Kidney glomerular epithelial cell (primary cell): ENCODE results near the gene HDHD5.

ENCODE experiments used
- DNase-seq: peaks from one replicate; lab custom pipeline; 2025; lab: John Stamatoyannopoulos, UW

Gene HDHD5

DNA sequence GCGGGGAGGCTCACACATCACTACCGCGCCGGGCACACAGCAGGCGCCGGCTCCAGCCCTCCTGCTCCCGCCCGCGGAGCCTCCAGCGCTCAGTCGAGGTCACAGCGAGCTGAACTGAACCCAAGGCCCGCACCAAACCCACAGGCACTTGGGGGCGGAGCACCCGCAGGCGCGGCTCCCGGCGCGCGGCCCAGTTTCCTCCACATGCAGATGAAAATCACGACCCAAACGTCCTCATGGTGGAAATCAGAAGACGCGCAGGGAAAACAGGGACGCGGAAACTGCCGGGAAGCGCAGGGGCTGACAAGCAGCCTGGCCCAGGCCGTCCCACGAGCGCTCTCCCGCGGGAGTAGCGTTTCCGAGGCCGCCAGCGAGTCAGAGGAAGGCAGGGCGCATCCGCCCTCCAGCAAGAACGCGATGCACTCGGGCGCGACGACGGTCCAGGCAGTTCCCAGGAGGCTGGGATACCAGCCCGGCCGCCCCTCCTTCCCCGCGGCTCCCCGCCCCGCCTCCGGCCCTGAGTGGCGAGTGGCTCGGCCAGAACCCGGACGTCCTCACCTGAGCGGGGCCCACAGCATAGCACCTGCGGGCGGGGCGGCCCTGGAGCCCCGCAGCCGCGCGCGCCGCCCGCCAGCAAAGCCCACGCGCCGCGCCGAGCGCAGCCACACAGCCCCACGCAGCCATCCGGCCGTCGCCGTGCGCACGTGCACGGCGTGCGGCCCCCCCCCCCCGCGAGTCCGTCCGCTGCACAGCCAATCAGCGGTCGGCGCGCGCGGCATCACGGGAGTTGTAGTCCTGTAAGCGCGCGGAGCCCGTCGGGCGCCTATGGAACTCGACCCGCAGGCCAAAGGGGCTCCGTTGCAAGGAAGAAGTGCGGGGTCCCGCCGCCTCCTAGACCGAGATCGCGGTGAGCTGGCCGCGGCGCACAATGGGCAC is at the start of gene HDHD5:
TSS of gene HDHD5 (minus strand) at position 710 of the 936 bp plus-strand sequence. CDS start at position 684, 26 bp downstream.
- DNase-seq: peak; percentile 88

DNA sequence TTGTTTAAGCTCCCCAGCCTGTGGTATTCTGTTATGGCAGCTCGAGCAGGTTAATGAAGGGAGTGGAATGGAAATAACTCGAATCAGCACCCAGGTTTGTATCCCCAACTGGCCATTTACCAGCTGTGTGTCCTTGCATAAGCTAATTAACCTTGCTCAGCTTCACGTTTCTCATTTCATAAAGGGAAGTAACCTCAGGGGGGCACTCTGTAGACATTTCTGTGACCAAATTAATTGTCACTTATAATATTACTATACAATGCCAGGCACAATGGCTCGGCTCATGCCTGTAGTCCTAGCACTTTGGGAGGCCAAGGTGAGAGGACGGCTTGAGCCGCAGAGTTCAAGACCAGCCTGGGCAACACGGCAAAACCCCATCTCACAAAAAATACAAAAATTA is 46.4 kb upstream of the HDHD5 start:
- DNase-seq: no peak

DNA sequence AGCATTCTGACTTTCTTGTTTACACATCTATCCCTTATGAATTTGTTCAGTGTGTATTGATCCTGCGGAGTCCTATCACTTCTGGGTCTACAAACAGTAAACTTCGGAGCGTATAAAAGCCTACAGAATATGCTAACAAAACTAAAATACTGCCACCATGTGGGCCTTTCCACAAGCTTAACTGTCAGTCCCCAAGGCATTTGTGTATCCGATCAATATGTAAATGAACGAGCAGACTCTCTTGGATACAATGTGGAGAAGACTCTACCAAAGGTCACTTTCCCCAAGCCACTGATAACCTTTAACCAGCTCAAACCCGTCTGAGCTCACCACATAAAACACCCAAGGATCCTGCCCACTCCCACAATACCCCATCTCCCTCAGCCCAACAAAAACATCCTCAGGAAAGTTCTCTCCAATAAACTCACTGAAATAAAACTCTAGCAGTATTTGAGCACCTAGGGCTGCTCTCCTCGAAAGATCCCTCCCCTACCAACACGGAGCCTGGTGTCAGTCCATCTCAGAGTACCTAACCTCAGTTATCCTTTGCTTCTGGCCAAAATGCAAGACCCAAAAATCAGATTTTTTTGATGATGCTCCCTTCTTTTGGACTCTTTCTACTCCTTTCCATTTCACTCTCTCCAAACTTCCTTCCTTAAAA is 42.3 kb upstream of the HDHD5 start:
- DNase-seq: no peak

DNA sequence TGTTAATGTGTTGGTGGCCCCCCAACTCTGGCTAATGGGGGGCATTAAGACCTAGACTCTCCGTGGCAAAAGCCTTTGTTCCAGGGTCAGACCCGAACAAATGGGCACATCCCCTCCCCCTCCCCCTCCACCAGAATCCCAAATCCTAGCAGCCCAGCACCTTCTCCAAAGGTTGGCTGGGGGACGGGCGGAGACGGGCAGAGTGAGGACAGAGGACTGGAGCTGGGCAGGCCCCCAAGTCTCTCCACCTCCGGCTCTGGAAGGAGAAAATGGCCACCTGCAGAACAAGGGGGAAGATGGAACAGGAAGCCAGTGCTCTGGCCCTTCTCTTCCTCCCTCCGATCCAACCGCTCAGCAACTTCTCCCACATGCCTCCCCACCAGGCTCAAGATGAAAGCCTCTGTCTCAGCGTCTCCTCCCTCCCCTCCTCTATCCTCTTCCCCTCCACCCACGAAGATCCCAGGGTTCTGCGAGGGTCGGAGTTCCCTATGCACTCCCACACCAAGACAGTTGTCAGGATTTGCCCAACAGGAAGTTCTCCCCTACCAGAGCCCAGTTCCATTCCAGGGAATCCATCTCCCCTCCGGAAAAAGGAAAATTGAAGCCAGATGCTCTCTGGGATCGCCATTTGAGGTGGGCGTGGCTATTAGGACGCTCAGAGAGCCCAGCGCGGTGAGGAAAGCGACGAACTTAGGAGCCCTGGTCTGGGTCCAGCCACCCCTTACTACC is 40.1 kb upstream of the HDHD5 start:
- no peak for DNase-seq

DNA sequence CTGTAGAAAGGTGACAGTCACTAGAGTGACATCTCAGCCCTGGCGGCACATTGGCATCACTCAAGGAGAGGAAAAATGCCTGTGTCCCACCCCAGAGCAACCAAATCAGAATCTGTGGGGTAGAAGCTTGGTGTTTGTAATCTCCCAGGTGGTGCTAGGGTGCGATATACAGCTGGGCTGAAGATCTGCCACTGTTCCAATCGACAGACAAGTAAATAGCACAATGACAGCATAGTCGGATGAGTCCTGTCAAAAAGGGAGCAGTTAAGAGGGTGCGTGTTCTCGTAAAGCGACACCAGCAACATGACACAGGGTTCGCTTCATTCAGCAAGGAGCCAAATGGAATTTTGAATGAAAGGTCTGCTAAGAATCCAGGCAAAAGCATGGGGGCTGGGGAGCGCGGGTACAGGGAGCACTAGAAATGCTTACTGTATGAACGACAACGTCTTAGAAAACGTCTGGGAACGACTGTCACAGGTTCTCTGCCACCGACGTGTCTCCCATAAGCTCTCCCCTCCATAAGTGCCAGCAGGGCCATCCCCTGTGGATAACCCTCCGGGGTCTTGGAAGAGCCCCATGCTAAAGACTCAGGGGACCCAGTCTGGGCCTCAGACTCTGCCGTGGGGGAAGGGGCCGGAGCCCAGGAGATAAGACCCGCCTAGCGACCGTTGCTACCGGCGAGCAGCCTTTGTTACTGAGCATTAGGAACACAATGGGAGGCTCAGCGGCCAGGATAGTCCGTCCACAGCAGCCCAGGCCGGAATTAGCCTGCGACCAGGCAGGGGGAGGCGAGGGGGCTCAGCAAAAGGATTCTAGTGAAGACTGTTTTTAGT is 39.3 kb upstream of the HDHD5 start:
- no peak for DNase-seq

DNA sequence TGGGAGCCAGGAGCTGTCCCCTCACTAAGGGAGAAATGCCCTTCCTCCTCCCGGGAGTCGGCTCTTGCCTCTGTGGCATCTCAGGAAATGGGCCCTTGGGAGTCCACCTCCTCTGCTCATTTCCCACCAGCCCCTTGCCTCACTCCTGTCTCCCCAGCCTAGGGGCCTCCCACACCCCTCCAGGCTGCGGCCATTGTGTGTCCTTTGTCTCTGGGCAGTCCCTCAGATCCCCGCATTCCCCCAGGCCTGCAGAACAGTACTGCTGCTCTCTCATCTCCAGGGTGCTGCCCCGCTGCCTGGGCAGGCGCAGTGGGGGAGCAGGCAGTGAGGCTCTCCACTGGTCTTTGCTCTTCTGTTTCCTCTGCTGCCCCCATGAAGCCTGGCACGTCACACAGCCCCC is 35.1 kb upstream of the HDHD5 start:
- DNase-seq: no peak

DNA sequence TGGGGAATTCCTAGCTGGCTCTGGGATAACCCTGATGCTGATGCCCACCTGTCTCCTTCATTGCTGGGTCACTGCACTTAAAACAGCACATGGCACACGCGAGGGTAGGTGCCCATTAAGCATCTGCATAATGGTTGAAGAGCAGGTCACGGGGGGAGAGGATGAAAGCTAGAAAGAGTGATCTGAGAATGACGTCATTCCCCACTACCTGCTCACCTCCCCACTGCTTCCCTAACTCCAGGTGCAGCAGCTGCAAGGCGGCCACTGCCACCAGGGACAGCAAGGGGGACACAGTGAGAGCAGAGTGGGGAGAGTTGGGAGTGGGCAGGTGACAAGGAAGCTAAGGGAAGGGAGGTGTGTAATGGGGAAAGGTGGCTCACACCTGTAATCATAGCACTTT is 33.1 kb upstream of the HDHD5 start:
- no peak for DNase-seq

DNA sequence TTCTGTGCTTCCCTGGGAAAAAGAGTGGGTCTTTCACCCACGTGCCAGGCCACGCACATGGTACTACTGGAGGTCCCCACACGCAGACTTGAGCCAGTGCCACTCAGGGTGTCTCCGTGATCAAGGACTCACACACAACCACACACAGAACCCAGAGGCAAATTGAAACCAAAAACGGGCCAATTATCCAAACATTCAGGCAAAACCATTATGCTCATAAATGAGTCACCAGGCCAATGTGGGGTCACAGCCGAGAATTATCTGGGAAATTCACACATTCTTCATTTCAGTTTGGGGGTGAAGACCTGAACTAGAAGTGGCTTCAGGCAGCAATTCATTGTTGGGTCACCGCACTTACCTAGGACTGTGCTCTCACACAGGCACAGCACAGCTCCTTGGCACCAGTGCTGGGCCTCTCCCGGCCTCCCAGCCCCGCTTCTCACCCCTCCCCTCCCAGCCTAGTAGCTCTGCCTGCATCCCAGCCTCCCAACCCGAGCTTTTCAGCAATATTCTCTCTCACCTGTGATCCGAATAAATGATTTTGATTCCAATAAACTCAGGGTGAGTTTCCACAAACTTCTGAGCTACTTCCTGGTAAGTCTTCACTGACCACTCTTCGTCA is 32.2 kb upstream of the HDHD5 start:
- no peak for DNase-seq

DNA sequence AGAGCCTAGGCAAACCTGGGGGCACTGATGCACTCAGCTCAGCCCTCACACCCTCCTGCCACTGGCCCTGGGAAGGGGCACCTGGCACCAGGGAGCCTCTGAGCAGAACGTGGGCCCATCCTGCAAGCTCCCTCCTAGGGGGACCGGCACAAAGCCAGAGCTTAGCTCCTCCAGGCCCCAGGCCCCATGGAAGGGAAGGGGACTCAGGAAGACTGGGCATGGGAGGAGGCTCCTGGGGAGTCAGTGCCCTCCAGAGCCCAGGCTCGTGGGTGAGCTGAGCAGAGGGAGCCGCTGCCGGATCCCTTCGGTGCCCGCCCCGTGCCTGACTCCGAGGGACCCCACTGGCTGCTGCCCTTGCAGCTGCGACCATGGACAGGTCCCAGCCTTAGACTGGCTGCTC is 31.6 kb upstream of the HDHD5 start:
- DNase-seq: no peak

DNA sequence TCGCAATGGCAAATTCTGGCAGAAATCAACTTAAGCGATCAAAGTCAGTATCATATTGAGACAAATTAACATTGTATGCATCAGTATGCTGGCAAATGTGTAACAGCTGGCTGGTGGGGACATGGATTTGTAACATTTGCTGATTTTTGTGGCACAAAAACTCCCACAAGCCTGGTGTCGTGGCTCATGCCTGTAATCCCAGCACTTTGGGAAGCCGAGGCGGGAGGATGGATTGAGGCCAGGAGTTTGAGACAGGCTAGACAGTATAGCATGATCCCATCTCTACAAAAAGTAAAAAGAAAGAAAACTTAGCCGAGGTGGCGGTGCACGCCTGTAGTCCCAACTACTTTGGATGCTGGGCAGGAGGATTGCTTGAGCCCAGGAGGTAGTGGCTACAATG is 17.6 kb upstream of the HDHD5 start:
- DNase-seq: no peak

DNA sequence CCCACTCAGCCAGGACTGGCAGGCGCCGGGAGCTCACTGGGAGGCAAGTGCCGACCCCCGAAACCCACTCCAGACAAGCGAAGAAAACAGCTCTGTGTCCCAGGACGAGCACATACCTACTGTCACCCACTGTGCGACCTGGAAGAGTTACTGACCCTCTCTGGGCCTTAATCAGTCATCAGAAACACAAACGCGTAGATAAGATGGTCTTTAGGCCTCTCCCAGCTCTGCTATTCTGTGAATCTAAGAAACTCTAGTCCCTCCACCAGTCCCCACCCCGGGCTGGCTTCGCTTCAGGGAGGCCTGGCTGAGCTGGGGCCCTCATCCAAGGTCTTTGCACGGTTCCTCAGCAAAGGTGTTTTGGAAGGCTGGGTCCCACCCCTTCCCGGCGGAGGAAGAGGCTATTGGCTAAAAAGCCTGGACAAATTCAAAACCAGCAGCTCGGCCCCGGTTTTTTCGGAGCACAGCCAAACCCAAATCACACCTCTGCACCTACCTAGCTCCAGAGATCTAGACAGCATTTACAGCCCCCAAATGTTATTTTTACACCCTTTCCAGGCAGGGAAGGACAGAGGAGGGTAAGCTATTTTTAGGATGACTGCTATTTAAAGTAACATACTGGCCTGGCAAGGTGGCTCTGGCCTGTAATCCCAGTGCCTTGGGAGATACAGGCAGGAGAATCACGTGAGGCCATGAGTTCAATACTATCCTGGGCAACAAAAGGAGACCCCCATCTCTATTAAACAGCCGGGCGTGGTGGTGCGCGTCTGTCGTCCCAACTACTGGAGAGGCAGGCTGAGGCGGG is 13.2 kb upstream of the HDHD5 start:
- DNase-seq: no peak

DNA sequence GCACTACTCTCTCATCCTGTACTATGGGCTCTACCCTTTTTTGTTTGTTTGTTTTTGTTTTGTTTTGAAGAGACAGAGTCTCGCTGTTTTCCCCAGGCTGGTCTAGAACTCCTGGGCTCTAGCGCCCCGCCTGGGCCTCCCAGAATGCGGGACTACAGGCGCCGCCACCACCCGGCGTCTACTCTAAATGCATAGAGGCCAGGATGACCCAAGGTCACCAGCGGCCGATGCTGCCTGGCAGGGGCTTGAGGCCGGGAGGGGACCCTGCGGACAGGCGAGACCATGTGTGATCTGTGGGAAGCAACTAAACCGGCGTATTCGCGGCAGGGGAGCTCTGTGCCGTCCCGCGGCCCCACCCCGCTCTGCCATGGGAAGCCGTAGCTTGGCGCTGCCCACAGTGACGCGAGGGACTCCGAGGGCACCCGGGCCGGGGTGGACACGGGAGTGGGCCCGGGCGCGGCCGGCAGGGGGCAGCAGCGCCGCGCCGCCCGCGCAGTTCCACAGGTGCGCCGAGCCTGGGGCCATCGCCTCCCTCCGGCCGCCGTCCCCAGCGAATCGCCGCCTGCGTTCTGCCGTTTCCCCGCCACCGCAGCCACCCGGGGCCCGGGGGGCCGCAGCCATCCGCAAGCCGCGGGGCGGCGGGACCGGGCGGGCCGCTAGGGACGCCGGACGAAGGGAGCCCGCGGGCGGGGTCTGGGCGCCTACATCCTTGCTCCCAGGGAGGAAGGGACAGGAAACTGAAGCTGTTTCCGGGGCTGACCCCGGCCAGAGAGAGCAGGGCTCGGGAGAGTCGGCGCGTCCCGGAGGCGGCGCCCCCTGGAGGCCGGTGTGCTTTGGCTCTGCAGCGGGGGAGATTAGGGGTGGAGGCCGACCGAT is 12.3 kb upstream of the HDHD5 start:
- peak; percentile 83 for DNase-seq

DNA sequence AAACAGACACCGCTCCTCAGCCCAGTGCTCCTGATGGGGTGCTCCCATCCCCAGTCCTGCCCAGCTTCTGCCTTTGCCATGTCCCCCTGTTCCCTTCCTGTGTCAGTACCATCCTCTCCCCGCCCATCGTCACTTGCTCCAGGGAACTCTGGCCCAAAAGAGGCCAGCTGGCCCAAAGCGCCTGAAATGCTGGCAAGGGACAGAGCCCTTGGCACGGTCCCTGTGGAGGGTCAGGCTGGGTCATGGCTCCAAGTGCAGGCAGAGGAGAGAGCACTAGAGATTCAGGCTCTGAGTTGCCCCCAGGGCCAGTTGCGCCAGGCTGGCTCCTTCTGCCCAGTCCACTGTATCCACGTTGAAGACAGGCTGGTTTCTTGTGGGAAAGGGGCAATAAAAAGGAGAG is 8.4 kb upstream of the HDHD5 start:
- no peak for DNase-seq

DNA sequence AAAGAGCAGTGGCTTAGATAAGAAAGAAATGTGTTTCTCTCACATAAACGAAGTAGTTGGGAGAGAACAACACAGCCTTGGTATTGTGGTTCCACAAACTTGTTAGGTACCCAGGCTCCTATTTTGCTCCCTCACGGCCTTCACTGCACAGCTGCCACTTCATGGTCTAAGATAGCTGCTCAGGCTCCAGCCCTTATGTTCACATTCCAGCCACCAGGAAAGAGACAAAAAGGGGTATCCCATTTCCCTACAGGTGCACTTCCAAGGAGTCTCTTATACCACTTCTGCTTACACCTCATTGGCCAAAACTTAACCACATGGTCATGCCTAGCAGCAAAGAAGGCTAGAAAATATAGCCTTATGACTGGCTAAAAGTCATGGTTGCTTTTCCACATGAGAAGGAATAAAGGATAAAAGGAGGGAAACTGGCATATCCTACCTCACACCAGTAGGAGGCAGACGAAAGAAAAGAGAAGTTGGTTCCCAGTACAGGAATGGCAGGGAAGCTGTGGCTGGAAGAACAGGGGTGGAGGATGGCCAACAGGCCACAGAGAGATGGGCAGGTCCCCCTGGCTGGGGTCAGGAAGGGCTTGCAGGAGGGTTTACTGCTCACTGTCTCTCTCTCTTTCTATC is 5.4 kb upstream of the HDHD5 start:
- no peak for DNase-seq

DNA sequence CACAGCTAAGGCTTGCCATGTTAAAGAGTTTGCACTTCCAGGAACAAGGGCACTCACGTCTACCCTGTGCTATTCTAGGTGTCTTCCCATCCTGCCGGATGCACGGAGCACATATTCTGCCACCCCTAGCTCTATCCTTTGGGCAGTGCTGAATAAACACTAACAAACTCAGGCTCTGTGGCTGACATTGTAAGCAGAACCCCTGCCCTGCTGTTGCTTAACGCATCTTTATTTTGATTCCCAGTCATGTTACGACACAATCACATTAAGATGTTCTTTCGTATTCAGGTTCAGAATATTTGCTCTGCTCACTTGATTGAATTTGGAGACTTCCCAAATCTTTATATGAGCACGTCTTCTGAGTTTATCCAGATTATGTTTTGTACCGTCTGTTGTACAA is 3.7 kb upstream of the HDHD5 start:
- DNase-seq: no peak

DNA sequence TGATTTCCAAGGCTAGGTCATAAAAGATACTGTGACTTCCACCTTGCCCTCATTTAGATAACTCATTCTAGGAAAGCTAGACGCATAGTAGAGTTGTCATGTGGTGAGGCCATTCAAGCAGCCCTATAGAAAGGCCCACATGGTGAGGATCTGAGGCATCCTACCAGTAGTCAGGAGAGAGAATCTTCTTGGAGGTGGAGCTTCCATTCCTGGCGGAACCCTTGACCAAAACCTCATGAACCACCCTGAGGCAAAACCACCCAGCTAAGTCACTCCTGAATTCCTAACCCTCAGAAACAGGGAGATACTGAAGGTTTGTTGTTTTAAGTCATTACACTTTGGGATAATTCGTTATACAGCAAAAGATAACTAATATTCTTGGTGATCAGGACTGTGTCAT is 2.9 kb upstream of the HDHD5 start:
- DNase-seq: no peak

DNA sequence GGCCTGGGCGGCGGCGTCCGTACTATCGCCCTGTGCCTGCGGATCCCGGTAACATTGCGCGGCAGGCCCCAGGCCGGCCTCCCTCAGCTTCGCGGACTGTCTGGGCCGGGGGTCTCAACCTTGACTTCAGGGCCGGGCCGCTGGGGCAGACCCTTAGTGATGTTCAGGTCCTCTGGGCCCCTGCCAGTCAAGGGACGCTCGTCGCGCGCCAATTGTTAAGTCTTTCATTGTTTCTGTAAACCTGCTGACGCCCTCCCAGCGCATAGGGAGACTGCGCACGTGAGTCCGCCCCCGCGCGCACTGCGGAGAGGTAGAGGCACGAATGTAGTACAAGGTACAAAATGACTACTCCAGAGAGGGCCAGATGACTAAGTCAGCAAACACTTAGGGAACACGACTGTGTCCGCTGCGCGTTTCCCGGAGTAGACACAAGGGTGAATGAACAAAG is 451 bp upstream of the HDHD5 start:
- peak; percentile 57 for DNase-seq

DNA sequence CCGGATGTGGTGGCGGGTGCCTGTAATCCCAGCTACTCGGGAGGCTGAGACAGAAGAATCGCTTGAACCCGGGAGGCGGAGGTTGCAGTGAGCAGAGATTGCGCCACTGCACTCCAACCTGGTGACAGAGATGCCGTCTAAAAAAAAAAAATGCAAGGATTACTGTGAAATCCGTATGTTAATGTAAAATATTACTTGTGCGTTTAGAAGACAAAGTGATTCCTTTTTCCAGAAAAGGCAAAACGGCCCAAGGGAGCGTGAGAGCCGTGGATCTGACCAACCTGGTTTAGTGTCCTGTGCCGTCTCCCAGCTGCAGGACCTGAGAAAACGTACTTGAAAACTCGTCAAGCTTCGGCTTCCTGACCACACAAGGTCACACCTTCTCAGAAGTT is 905 bp downstream of the HDHD5 start:
- DNase-seq: no peak

DNA sequence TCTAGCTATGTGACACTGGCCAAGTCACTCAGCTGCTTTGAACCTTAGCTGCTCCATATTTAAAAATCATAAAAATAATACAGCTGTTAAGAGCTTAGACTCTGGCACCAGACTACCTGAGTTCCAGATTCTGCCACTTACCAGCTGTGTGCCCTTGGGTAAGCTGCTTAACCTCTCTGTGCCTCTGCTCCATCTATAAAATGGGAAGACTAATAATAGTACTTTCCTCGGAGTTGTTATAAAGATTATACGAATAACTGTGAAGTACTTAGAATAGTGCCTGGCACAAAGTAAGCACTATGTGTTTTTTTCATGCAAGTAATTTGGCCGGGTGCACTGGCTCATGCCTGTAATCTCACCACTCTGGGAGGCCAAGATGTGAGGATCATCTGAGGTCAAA is 1.4 kb downstream of the HDHD5 start:
- DNase-seq: no peak
